AG08396 (cell line): Measurements from ENCODE around the gene CD200.
"Not testable (repeated sequence)": the region's sequence is repeated elsewhere in the genome, so short reads cannot be mapped to it uniquely, and the experiment has no call there.

ENCODE experiments used
- DNase-seq: peaks from one replicate; pipeline ENCODE4 v3.0.0; 2012; ENCODE audit warnings: low spot score, mixed read lengths

CD200 gene

GRCh38 chr3:112360561-112360960 is 27.6 kb downstream of the CD200 start:
- no peak for DNase-seq

GRCh38 chr3:112362221-112362620 is 29.3 kb downstream of the CD200 start:
- no peak for DNase-seq

- DNase-seq, result no peak
Measured at GRCh38 chr3:112364291-112364690, 31.3 kb downstream of the CD200 start.

GRCh38 chr3:112365035-112365434 is 32.1 kb downstream of the CD200 start:
- no peak for DNase-seq

- DNase-seq, result no peak
Measured at GRCh38 chr3:112365636-112366035, 32.7 kb downstream of the CD200 start.

GRCh38 chr3:112366522-112366921 is 33.6 kb downstream of the CD200 start:
- no peak for DNase-seq

- DNase-seq, result no peak
Measured at GRCh38 chr3:112371569-112371968, 38.6 kb downstream of the CD200 start.

- DNase-seq, result no peak
Measured at GRCh38 chr3:112372396-112372795, 39.4 kb downstream of the CD200 start.

- DNase-seq, result no peak
Measured at GRCh38 chr3:112373476-112373875, 40.5 kb downstream of the CD200 start.

GRCh38 chr3:112373924-112374323 is 41.0 kb downstream of the CD200 start:
- DNase-seq, result no peak

- DNase-seq, result no peak
Measured at GRCh38 chr3:112374333-112374734, 41.4 kb downstream of the CD200 start.

GRCh38 chr3:112375117-112375516 is 42.2 kb downstream of the CD200 start:
- no peak for DNase-seq

GRCh38 chr3:112376241-112376911 is 43.4 kb downstream of the CD200 start:
- no peak for DNase-seq

- DNase-seq, result no peak
Measured at GRCh38 chr3:112376992-112377391, 44.0 kb downstream of the CD200 start.

GRCh38 chr3:112377568-112378071 is 44.7 kb downstream of the CD200 start:
- no peak for DNase-seq

GRCh38 chr3:112378347-112378746 is 45.4 kb downstream of the CD200 start:
- not testable (repeated sequence) for DNase-seq

GRCh38 chr3:112379020-112379690 is 46.2 kb downstream of the CD200 start:
- peak; percentile 16 for DNase-seq

- no peak for DNase-seq
Measured at GRCh38 chr3:112381673-112382542, 49.0 kb downstream of the CD200 start.

- DNase-seq, result no peak
Measured at GRCh38 chr3:112382543-112383160, 49.7 kb downstream of the CD200 start.

- DNase-seq, result no peak
Measured at GRCh38 chr3:112384769-112385168, 51.8 kb downstream of the CD200 start.

- no peak for DNase-seq
Measured at GRCh38 chr3:112388972-112389371, 56.0 kb downstream of the CD200 start.

GRCh38 chr3:112389961-112390360 is 57.0 kb downstream of the CD200 start:
- DNase-seq, result no peak
